ENCODE data around the gene TSC22D1. TPM values are rescaled to one million over a fixed set of nuclear protein-coding genes. Genes with fewer than 3 reads are reported as not detected.

The TSC22D1 gene
- total RNA-seq, 1 donor from 2014 or later: 35.7 TPM

DNA sequence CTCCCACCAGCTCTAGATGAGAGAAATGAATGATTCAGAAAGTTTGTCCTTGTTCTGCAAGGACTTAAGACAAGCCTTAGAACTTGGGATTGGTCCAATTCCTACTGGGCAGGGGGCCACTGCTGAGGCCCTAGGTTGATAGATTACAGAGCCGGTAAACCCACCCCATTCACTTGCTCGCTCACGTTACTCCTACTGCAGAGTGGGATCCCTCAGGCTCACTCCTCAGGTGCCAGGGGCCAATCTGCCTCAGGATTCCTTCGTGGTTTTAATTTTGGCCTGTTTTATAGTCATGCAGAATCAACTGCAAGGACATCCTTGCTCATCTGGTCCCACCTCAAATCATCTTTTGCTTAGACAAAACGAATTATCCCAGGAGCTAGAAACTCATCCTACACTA lies 143.5 kb downstream of the TSC22D1 start:
- DNase-seq (ENCODE audit: low read depth, low spot score): no peak

DNA sequence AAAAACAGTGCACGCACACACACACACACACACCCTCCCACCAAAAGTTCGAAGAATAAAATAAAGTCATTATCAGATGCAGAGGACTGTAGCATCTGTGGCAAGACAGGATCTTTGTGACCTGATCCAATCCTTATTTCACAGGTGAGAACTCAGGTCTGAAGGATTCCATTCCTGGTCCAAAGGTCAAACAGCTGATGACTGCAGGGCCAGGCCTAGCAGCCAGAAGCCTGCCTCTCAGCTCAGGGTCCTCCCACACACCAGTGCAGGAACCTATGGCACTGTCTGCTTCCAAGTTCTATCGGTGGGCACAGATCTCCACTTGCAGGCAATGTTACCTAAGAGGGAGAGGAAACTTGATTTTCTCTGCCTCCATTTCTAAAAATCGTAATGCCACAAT lies 145.0 kb downstream of the TSC22D1 start:
- no peak for DNase-seq (ENCODE audit: low read depth, low spot score)

DNA sequence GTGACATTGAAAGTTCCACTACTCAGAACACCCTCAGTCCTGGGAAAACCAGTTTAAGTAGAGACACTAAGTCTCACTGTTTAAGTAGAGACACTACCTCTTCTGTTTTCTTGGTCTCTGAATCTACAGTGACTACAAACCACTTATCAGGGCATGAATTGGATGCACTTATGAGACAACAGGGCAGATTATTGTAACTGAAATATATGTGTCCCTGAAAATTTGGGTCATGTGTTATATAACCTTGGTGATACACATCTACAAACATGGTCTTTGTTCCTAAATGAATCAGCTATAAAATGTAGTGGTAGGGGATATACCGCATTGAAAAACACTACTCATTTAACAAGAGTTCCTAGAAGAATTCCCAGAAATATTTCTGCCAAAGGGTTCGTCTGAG lies 146.8 kb downstream of the TSC22D1 start:
- no peak for DNase-seq (ENCODE audit: low read depth, low spot score)

- no peak for DNase-seq (ENCODE audit: low read depth, low spot score)
Observed at GRCh38 chr13:44426461-44426860, 149.7 kb downstream of the TSC22D1 start.

GRCh38 chr13:44425815-44426078 lies 150.4 kb downstream of the TSC22D1 start:
- no peak for DNase-seq (ENCODE audit: low read depth, low spot score)

DNA sequence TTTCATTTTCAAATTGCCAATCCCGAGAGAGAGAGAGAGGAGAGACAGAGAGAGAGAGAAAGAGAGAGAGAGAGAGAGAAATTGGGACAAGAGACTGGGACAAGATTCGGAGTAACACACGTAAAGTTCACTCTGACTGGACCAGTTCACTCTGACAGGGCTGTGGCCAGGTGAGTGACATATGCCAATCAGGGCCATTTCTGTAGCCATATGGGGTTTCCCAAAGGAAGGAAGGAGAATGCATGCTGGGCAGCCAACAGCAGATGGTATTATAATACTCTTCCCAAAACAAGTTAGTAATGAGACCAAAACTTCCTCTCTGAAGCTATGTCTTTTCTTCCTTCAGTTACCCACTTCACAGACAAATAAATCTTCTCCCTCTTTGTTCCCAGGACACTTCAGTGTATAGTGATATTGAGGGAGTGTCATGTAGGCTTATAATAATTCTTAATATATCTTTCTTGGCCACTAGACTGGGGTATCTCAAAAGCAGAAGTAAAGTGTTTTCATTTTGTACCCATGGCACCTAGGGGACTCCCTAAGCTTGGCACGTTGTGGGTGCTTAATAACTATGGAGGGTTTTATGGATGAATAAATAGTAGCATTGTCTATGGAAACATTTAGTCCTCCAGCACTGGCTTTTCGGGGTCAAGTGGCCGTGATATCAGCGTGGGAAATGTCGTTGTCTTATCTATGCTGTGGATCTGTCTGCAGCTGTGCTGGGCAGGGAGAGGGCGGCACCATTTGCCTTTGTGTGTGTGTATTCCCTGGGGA lies 150.9 kb downstream of the TSC22D1 start:
- DNase-seq (ENCODE audit: low read depth, low spot score): no peak

DNA sequence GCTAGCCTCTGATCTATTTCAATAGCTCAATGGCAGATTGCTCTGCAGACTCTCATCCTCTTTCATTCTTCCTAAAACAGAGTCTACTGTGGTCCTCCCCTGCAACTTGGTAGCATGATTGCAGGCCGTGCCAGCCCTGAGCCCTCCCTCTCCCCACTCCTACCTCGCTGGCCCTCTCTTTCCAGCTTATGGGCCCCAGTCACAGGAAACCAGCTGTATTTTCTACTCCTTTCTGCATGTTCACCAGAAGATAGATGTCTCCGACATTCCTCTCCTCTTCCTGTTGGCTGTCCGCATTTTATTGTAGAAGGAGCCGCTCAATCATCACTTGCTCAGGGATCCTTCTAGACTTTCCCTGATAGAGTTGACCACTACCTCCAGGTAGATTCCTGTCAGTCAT lies 152.3 kb downstream of the TSC22D1 start:
- DNase-seq (ENCODE audit: low read depth, low spot score): no peak

- no peak for DNase-seq (ENCODE audit: low read depth, low spot score)
Observed at GRCh38 chr13:44422755-44423643, 153.1 kb downstream of the TSC22D1 start.

DNA sequence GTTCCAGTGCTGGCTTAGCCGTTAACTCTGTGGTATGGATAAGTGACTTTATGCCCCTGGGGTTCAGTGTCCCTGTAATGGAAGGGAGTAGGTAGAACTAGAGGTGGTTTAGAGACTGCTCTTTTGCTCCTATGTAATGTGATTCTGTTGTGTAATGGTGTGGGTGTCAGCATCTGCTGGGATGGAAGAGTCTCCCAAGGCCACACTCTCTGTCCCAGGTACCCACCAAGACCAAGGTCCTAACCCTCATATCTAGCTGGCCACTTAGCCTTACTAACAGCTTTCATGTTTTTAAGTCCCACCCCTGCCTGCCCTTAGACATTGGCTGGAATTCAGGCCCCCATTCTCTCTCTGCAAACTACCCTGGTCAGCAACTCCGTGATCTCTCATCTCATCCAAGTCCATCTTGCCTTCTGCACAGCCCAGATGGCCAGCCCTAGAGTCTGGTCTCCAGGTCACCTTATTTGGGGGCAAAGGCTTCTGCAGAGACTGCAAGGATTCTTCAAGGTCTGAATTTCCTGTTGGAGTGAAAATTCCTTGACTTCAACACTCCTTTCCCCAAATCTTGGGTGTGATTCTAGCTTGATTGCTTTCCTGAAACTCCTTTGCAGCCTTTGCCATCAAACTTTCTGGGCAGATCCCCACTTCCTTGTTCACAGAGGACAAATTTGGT lies 154.1 kb downstream of the TSC22D1 start:
- DNase-seq (ENCODE audit: low read depth, low spot score): no peak

- DNase-seq (ENCODE audit: low read depth, low spot score): no peak
Observed at GRCh38 chr13:44420376-44421220, 155.5 kb downstream of the TSC22D1 start.

DNA sequence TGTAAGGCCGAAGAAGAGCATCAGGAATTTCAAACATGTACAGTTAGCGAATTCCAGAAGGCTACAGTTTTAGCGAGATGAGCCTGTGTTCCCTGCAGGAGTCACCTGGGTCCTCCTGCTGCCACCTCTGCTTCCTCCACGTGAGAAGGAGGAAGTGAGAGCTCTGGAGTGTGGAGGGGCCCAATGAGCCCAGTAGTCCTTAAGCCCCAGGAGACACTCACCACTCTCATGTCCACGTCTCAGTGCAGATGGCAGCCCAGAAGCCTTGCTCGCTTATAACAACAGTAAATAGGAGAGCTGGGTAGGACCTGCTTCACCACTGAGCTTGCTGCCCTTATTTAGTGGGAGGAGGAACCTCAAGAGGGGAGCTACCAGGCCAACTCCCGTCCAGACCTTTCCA lies 158.3 kb downstream of the TSC22D1 start:
- no peak for DNase-seq (ENCODE audit: low read depth, low spot score)

DNA sequence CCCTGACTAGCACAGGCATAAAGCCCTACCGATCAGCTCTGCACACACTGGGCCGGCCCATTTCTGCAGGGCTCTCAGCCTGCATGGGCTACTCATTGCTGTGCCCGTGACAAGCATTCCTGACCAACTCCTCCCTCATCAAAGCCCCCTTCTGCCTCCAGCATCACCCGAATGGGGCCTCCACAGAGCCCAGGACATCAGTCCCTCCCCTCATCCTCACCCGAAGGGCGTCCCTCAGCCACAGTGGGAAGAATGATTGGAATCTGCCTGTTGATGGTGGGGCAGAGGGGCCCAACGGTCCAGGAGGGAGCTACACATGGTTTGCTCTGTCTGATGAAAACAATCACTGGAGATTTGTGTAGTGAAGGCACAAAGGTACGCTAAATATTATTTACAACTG lies 158.7 kb downstream of the TSC22D1 start:
- DNase-seq (ENCODE audit: low read depth, low spot score): no peak

DNA sequence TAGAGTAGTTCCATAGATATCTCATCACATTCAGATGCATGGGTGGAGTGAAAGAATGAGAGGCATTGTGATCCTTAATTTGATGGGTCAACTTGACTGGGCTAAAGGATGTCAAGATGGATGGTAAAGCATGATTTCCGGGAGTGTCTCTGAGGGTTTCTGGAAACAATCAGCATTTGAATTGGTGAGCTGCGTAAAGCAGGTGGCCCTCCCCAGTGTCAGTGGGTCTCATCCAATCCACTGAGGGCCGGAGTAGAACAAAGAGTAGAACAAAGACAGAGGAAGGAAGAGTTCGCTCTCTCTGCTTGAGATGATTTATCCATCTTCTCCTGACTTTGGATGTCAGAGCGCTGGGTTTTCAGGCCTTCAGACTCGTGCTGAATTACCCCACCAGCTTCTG lies 159.4 kb downstream of the TSC22D1 start:
- no peak for DNase-seq (ENCODE audit: low read depth, low spot score)

DNA sequence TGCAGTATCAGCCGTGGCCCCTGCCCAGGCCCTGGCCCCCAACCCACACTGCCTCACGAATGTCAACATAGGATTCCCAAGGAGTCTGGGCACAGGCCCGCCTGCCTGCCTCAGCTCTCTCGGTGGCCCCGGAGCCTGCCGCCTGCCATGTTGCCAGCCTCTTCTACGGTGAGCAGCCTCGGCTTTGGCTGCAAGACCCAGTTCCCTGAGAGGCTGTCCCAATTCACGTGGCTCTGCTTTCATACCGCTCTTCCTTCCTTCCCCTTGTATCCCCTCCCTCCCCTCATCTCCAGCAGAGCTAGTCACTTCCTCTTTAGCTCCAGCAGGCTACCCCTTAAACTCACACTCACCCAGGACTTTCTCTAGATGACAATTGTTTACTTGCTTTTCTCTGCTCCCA lies 159.8 kb downstream of the TSC22D1 start:
- no peak for DNase-seq (ENCODE audit: low read depth, low spot score)

DNA sequence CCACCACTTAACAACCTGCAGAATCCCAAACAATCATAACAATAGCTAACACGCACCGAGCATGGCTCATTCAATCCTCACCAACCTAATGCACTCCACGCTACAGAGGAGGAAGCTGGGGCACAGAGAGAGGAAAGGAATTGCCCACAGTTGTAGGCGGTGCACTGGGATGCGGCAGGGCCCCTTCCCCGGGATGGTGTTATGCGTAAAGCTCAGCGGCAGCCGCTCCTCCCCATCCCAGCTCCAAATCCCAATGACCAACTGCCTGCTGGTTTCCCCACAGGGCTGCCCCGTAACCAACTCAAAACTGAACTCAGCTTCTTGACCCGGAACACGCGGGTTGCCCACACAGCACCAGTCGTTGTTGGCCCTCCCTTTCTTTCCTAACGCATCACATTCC lies 160.3 kb downstream of the TSC22D1 start:
- no peak for DNase-seq (ENCODE audit: low read depth, low spot score)

GRCh38 chr13:44414716-44415115 lies 161.4 kb downstream of the TSC22D1 start:
- DNase-seq (ENCODE audit: low read depth, low spot score): no peak

GRCh38 chr13:44413095-44413494 lies 163.0 kb downstream of the TSC22D1 start:
- no peak for DNase-seq (ENCODE audit: low read depth, low spot score)

DNA sequence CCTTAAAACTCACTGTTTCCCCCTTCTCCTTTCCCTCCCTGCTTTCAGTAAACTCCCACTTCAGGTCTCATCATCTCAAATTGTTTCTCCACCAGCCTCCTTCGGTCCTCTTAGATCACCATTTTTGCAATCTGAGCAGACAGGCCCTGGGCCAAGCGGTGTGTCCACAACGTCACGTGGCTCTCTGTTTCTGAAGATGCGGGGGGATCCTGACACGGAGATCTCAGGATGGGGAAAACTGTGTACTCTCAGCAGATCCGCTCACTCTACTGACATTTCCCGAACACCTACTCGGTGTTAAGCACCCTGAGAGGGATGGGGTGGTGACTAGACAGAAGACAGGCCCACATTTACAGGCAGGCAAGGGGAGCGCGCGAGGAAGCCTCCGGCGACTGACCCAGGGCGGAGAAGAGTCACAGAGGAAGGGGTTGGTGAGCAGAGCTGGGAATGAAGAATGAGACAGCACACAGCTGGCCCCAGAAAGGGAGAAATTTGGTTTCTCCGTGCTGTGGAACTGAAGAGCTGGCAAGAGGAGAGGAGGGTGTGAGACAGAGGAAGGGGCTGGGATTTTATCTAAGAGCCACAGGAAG lies 163.7 kb downstream of the TSC22D1 start:
- no peak for DNase-seq (ENCODE audit: low read depth, low spot score)

GRCh38 chr13:44411841-44412240 lies 164.3 kb downstream of the TSC22D1 start:
- no peak for DNase-seq (ENCODE audit: low read depth, low spot score)

GRCh38 chr13:44410328-44410859 lies 165.7 kb downstream of the TSC22D1 start:
- no peak for DNase-seq (ENCODE audit: low read depth, low spot score)

DNA sequence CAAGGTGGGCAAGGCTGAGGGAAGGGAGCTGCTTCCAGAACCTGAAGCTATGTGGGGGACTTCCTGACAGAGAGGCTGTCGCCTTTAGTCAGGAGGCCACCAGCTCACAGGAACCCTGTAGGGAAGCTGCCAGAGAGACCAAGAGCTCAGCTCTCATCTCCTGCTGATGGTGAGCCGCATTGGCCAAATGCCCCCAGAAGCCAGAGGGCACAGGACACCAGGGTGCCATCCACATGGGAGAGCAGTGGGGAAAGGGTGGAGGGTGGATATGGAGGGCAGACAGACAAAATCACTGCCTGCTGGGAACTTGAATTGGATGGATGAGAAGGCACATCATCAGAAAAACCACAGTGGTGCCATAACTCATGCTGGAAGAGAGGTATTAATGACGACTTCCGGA lies 166.5 kb downstream of the TSC22D1 start:
- DNase-seq (ENCODE audit: low read depth, low spot score): no peak

All from pulmonary artery endothelial cell (primary cell).